ENCODE results near the gene ZBTB37.

GRCh38 chr1:173948594-173948993 lies 80.4 kb downstream of the ZBTB37 start:
- TF ChIP-seq CTCF (IDR thresholded peaks at IDR 0.05) (no peak), POLR2A (IDR thresholded peaks at IDR 0.05) (no peak)

All from vagina (tissue), 2 donors.